Ovary (tissue), 9 donors: ENCODE results near the gene SCOC. TPM values are rescaled to one million over a fixed set of nuclear protein-coding genes. Genes with fewer than 3 reads are reported as not detected.
"Not testable (repeated sequence)": the region's sequence is repeated elsewhere in the genome, so short reads cannot be mapped to it uniquely, and the experiment has no call there.

Experiments used
- DNase-seq, 5 donors: peaks; one replicate each; pipeline ENCODE4 v3.0.0-alpha.2; 2019 to 2020
- H3K27ac ChIP-seq, 2 donors: fragments of 200-600 bp; one replicate each; pipeline versions ENCODE4 v1.5.1 to v1.8.0; 2019 to 2022
- H3K27me3 ChIP-seq: fragments of 200-600 bp; one replicate; pipeline ENCODE4 v1.8.0; 2022
- H3K36me3 ChIP-seq: fragments of 200-600 bp; sonication (generic); one replicate; pipeline ENCODE4 v1.5.1; 2019
- H3K4me1 ChIP-seq: one replicate; pipeline ENCODE4 v1.8.1; 2013; ENCODE audit warnings: mild to moderate bottlenecking, moderate library complexity; ENCODE audit not compliant: insufficient read depth
- H3K4me3 ChIP-seq: fragments of 200-600 bp; sonication (generic); one replicate; pipeline ENCODE4 v1.5.1; 2017
- H3K9me3 ChIP-seq, 2 donors: fragments of 200-600 bp in 1 of 2; sonication (generic) in 1 of 2; one replicate each; pipeline versions ENCODE4 v1.5.1 to v1.8.1; 2013 to 2019; ENCODE audit warnings: mild to moderate bottlenecking in 1 of 2, moderate library complexity in 1 of 2
- EP300 ChIP-seq: sonication (generic); formaldehyde crosslinking; IDR thresholded peaks from one replicate; pipeline ENCODE4 v1.6.1; 2017; ENCODE audit warnings: antibody characterized with exemption
- POLR2A ChIP-seq: fragments of 450-650 bp; IDR thresholded peaks from one replicate; pipeline ENCODE4 v1.6.1; 2017; ENCODE audit warnings: antibody characterized with exemption, mild to moderate bottlenecking, moderate library complexity
- WGBS, 3 donors: extraction: QIAGEN DNeasy Blood & Tissue Kit in 1 of 3; methylation state at CpG; one replicate each; pipeline versions ENCODE4 v1.1.5 to v1.1.7; 2013 to 2017; 5-methylcytosine and 5-hydroxymethylcytosine counted together
- intact Hi-C, 4 donors: fragments of 100-400 bp; cut with DNase I; formaldehyde crosslinking; loops; one replicate each; pipeline versions ENCODE4 v1.11.0 to v1.15.1; 2022 to 2023
- polyA plus RNA-seq, 2 donors: library from polyadenylated mRNA; stranded (reverse); fragments of 200-250 nt in 1 of 2; fragments of 350-450 nt in 1 of 2; fragmentation: Illumina TruSeq in 1 of 2; extraction: RNeasy Lipid Tissue Mini Kit (QIAGEN cat#74804) in 1 of 2; gene quantifications; one replicate each; pipeline ENCODE4 v1.2.3, GENCODE V29; 2013 to 2014
- total RNA-seq, 7 donors: library from RNA; depleted of rRNA in 2 of 7; stranded (reverse); fragments of >200 nt in 2 of 7; fragmentation: NEBNext Ultra II Directional in 3 of 7; extraction: Animal tissue kit (Norgen Biotek cat#: 25700) in 3 of 7; gene quantifications; one replicate each; pipeline versions ENCODE4 v1.1.0 to v1.2.4, GENCODE V29; 2016 to 2023
- TF ChIP-seq, protein P1 (sequence below), 3 donors: fragments of 450-650 bp in 2 of 3; fragments of 200-600 bp in 1 of 3; IDR thresholded peaks; one replicate each; pipeline versions ENCODE4 v1.5.1 to v1.8.0; 2016 to 2022; ENCODE audit warnings: antibody characterized with exemption in 3 of 3, mild to moderate bottlenecking in 1 of 3
- donor health status: DM: no; HTN: no; CAD: no; lungs with moderate emphysema.
- donor health status: DM: no; HTN: no; CAD: no.
- donor health status: Bipolar disorder and iron deficiency.
- donor health status: DM: yes; HTN: yes; CAD: no.
- donor health status: DM: no; HTN: no; CAD: no.
- donor health status: DM: yes; HTN: yes; CAD: no.

The SCOC gene
- total and polyA plus RNA-seq, 9 donors = 32.4 to 48.0 (median 43.4) TPM

DNA sequence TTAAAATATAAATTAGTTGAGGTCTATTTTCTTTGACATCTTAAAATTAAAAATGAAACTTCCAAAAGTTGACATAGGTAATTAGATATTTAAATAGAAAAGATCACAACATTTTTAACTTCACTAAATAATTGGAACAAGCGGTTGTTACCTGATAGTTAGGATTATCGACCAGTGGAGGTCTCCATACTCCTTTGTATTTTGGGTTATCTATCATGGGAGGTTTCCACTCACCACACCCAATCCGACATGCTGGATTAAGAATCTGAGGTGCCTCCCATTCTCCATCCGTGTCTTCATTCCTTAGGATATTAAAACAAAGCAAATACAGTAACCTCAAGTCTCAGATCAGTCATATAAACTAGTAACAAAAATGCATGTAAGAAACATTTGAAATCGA lies 22.2 kb downstream of the SCOC start:
- intact Hi-C loops = no loop called here
- H3K27ac ChIP-seq = no peak overlapping the region
- DNase-seq = no peak
- TF ChIP-seq, protein P1, sequence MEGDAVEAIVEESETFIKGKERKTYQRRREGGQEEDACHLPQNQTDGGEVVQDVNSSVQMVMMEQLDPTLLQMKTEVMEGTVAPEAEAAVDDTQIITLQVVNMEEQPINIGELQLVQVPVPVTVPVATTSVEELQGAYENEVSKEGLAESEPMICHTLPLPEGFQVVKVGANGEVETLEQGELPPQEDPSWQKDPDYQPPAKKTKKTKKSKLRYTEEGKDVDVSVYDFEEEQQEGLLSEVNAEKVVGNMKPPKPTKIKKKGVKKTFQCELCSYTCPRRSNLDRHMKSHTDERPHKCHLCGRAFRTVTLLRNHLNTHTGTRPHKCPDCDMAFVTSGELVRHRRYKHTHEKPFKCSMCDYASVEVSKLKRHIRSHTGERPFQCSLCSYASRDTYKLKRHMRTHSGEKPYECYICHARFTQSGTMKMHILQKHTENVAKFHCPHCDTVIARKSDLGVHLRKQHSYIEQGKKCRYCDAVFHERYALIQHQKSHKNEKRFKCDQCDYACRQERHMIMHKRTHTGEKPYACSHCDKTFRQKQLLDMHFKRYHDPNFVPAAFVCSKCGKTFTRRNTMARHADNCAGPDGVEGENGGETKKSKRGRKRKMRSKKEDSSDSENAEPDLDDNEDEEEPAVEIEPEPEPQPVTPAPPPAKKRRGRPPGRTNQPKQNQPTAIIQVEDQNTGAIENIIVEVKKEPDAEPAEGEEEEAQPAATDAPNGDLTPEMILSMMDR (IDR thresholded peaks at IDR 0.05) = no peak
- no peak for TF ChIP-seq POLR2A
- no peak for TF ChIP-seq EP300
- H3K4me1 ChIP-seq = no peaks in the 10 kb centered on the region
- no peaks in the 10 kb centered on the region for H3K9me3 ChIP-seq
- WGBS, 3 donors = 60 to 69% (median 69%) methylated on average over 5 of the region's 5 CpGs
- no peak overlapping the region for H3K4me3 ChIP-seq
- H3K27me3 ChIP-seq = no peaks in the 10 kb centered on the region
- no peaks in the 10 kb centered on the region for H3K36me3 ChIP-seq

DNA sequence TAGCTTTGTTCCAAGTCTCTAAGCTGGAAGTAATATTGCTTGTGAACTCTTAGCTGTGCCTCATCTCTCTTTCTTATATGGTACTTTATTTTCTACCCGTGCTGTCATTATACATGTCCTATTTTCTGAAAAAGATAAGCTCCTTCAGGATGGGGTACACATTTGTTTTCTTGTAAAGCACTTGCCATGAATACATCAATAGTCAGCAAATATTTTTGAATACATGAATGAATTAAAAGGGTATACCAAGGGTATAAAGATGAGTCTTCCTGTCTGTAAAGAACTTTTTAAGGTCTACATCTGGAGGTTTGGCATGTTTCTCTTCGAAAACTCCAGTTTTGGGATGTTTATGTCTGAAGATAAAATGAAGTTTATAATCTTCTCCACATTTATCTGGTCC lies 26.7 kb downstream of the SCOC start:
- DNase-seq = no peak
- Histone ChIP-seq H3K4me1 (no peaks in the 10 kb centered on the region), H3K9me3 (no peaks in the 10 kb centered on the region), H3K4me3 (no peak overlapping the region), H3K27ac (no peak overlapping the region), H3K36me3 (no peaks in the 10 kb centered on the region), H3K27me3 (no peaks in the 10 kb centered on the region)
- intact Hi-C loops = no loop called here
- 36 to 40% (median 39%) methylated on average over 2 of the region's 2 CpGs for WGBS, 3 donors
- TF ChIP-seq, protein P1 (IDR thresholded peaks at IDR 0.05) = no peak
- TF ChIP-seq EP300 (no peak), POLR2A (no peak)

DNA sequence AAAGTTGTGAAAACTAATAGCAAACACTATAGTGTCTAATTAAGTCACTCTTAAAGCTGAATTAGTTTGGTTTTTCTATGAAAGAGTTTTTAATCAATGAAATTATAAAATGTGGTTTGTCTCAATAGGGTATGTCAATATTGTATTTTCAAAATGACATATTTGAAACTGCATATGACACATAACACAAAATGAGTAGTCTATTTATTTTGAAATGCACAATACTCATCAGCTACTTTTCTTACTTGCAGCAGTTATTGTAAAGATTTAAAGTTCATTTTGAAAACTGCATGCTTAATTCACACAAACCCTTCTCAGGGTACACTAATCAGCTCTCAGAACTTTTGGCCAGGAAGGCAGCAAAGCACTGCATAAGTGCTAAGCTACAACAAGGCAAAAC lies 32.8 kb downstream of the SCOC start:
- no peaks in the 10 kb centered on the region for H3K36me3 ChIP-seq
- no peak overlapping the region for H3K27ac ChIP-seq
- DNase-seq = no peak
- TF ChIP-seq POLR2A = no peak
- TF ChIP-seq, protein P1 (IDR thresholded peaks at IDR 0.05) = no peak
- no peak overlapping the region for H3K4me3 ChIP-seq
- H3K27me3 ChIP-seq = no peaks in the 10 kb centered on the region
- no peaks in the 10 kb centered on the region for H3K4me1 ChIP-seq
- intact Hi-C loops = no loop called here
- no peaks in the 10 kb centered on the region for H3K9me3 ChIP-seq

DNA sequence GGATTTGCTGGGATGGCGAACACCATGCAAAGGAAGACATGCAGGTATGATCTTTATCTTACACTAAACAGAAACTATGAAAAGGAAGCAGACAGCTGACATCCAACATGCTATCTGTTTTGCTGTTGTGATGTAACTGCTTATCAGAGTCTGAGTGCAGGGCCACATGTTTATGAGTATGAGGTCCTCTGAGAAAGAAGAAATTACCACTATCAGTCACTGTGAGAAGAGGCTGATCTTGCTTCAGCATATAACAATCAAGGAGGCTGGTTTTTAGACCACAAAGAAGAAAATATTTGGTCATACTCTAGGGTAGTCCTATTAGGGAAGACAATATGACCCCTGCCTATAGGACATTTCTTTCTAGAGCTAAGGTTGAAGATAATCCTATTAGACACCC lies 35.5 kb downstream of the SCOC start:
- Histone ChIP-seq H3K4me3 (no peak overlapping the region), H3K36me3 (no peaks in the 10 kb centered on the region), H3K9me3 (no peaks in the 10 kb centered on the region), H3K27me3 (no peaks in the 10 kb centered on the region), H3K27ac (no peak overlapping the region), H3K4me1 (no peaks in the 10 kb centered on the region)
- no peak for TF ChIP-seq POLR2A
- no peak for TF ChIP-seq EP300
- TF ChIP-seq, protein P1 (IDR thresholded peaks at IDR 0.05) = no peak
- DNase-seq = no peak
- intact Hi-C loops = no loop called here
- WGBS, 3 donors = 91 to 94% (median 92%) methylated on average over 1 of the region's 1 CpG

DNA sequence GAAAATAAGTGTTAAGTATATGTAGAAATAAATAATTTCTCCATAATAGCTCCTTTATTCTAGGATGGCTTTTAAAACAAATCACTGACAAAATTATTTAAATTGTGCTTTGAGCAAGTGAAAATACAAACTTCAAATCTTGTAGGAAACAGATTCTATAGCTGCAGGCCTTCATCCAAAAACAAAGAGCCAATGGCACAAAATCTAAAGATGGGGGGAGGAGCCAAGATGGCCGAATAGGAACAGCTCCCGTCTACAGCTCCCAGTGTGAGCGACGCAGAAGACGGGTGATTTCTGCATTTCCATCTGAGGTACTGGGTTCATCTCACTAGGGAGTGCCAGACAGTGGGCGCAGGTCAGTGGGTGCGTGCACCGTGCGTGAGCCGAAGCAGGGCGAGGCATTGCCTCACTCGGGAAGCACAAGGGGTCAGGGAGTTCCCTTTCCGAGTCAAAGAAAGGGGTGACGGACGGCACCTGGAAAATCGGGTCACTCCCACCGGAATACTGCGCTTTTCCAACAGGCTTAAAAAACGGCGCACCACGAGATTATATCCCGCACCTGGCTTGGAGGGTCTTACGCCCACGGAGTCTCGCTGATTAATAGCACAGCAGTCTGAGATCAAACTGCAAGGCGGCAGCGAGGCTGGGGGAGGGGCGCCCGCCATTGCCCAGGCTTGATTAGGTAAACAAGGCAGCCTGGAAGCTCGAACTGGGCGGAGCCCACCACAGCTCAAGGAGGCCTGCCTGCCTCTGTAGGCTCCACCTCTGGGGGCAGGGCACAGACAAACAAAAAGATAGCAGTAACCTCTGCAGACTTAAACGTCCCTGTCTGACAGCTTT lies 39.9 kb downstream of the SCOC start:
- H3K36me3 ChIP-seq, intact Hi-C loops, H3K9me3 ChIP-seq, H3K4me3 ChIP-seq, H3K4me1 ChIP-seq, H3K27me3 ChIP-seq, H3K27ac ChIP-seq, DNase-seq: not testable (repeated sequence)
- 87 to 91% (median 89%) methylated on average over 25 to 32 of the region's 32 CpGs for WGBS, 3 donors
